ENCODE measurements around the gene RCN2. TPM values are rescaled to one million over a fixed set of nuclear protein-coding genes. Genes with fewer than 3 reads are reported as not detected.

The RCN2 gene
- total and polyA plus RNA-seq, 2 experiments from 2014 or later: 96.7 to 178 TPM

- Histone ChIP-seq H3K9me3 (ENCODE audit: low read depth) (no peaks in the 10 kb centered on the region), H3K27me3 (replicated peaks; ENCODE audit: insufficient read depth) (no peaks in the 10 kb centered on the region), H3K36me3 (ENCODE audit: low read depth) (no peaks in the 10 kb centered on the region), H3K79me2 (ENCODE audit: insufficient read depth) (no peaks in the 10 kb centered on the region), H3K9me2 (ENCODE audit: insufficient read depth) (no peaks in the 10 kb centered on the region), H3K4me3 (no peak overlapping the region), H4K20me1 (ENCODE audit: insufficient read depth) (no peaks in the 10 kb centered on the region), H3K27ac (no peak overlapping the region), H2AFZ (no peak overlapping the region), H3K4me2 (ENCODE audit: unreplicated experiment) (no peak overlapping the region), H3F3A (ENCODE audit: insufficient read depth) (no peaks in the 10 kb centered on the region), H3K9ac (no peak overlapping the region), H3K4me1 (ENCODE audit: insufficient read depth) (no peaks in the 10 kb centered on the region)
- no peak for TF ChIP-seq EZH2 (IDR thresholded peaks at IDR 0.05; ENCODE audit: insufficient read depth, poor library complexity, severe bottlenecking)
- no peak for TF ChIP-seq EZH2phosphoT487 (IDR thresholded peaks at IDR 0.05; ENCODE audit: insufficient read depth, low read depth)
- in situ Hi-C loops (cut with MboI): no loop called here
- no peak for DNase-seq
- WGBS, 2 experiments (ENCODE audit: low coverage in 1 of 2, low lambda C conversion rate in 2 of 2, missing lambda C conversion rate in 2 of 2): 75 to 76% methylated on average over 18 of the region's 18 CpGs
These were observed 47.2 kb downstream of the RCN2 start for GRCh38 chr15:76978522-76979330.

- Histone ChIP-seq H3K4me2 (ENCODE audit: unreplicated experiment) (no peak overlapping the region), H3K9me3 (ENCODE audit: low read depth) (no peaks in the 10 kb centered on the region), H3K4me3 (no peak overlapping the region), H3K27me3 (replicated peaks; ENCODE audit: insufficient read depth) (no peaks in the 10 kb centered on the region), H3F3A (ENCODE audit: insufficient read depth) (no peaks in the 10 kb centered on the region), H2AFZ (no peak overlapping the region), H3K9ac (no peak overlapping the region), H3K27ac (no peak overlapping the region), H3K4me1 (ENCODE audit: insufficient read depth) (no peaks in the 10 kb centered on the region), H3K36me3 (ENCODE audit: low read depth) (no peaks in the 10 kb centered on the region), H3K9me2 (ENCODE audit: insufficient read depth) (no peaks in the 10 kb centered on the region), H4K20me1 (ENCODE audit: insufficient read depth) (no peaks in the 10 kb centered on the region), H3K79me2 (ENCODE audit: insufficient read depth) (no peaks in the 10 kb centered on the region)
- 81 to 83% methylated on average over 23 of the region's 23 CpGs for WGBS, 2 experiments (ENCODE audit: low coverage in 1 of 2, low lambda C conversion rate in 2 of 2, missing lambda C conversion rate in 2 of 2)
- DNase-seq: no peak
- TF ChIP-seq EZH2 (IDR thresholded peaks at IDR 0.05; ENCODE audit: insufficient read depth, poor library complexity, severe bottlenecking): no peak
- TF ChIP-seq EZH2phosphoT487 (IDR thresholded peaks at IDR 0.05; ENCODE audit: insufficient read depth, low read depth): no peak
- in situ Hi-C loops (cut with MboI): no loop called here
These were observed 47.9 kb downstream of the RCN2 start for GRCh38 chr15:76979331-76979925.

GRCh38 chr15:76979996-76980520, 48.5 kb downstream of the RCN2 start:
- H3K27ac ChIP-seq: no peak overlapping the region
- no peak overlapping the region for H3K9ac ChIP-seq
- no peak for DNase-seq
- no peaks in the 10 kb centered on the region for H3K9me3 ChIP-seq (ENCODE audit: low read depth)
- no peaks in the 10 kb centered on the region for H3K79me2 ChIP-seq (ENCODE audit: insufficient read depth)
- no peak overlapping the region for H3K4me2 ChIP-seq (ENCODE audit: unreplicated experiment)
- TF ChIP-seq EZH2phosphoT487 (IDR thresholded peaks at IDR 0.05; ENCODE audit: insufficient read depth, low read depth) (no peak), EZH2 (IDR thresholded peaks at IDR 0.05; ENCODE audit: insufficient read depth, poor library complexity, severe bottlenecking) (no peak)
- no peaks in the 10 kb centered on the region for H3F3A ChIP-seq (ENCODE audit: insufficient read depth)
- no peaks in the 10 kb centered on the region for H3K27me3 ChIP-seq (replicated peaks; ENCODE audit: insufficient read depth)
- H3K4me3 ChIP-seq: no peak overlapping the region
- no peaks in the 10 kb centered on the region for H3K4me1 ChIP-seq (ENCODE audit: insufficient read depth)
- H3K36me3 ChIP-seq (ENCODE audit: low read depth): no peaks in the 10 kb centered on the region
- no peak overlapping the region for H2AFZ ChIP-seq
- H3K9me2 ChIP-seq (ENCODE audit: insufficient read depth): no peaks in the 10 kb centered on the region
- WGBS, 2 experiments (ENCODE audit: low coverage in 1 of 2, low lambda C conversion rate in 2 of 2, missing lambda C conversion rate in 2 of 2): 58% methylated on average over 7 of the region's 7 CpGs
- H4K20me1 ChIP-seq (ENCODE audit: insufficient read depth): no peaks in the 10 kb centered on the region
- in situ Hi-C loops (cut with MboI): no loop called here

GRCh38 chr15:76982356-76982755, 50.8 kb downstream of the RCN2 start:
- no peaks in the 10 kb centered on the region for H3K27me3 ChIP-seq (replicated peaks; ENCODE audit: insufficient read depth)
- H3F3A ChIP-seq (ENCODE audit: insufficient read depth): no peaks in the 10 kb centered on the region
- WGBS, 2 experiments (ENCODE audit: low coverage in 1 of 2, low lambda C conversion rate in 2 of 2, missing lambda C conversion rate in 2 of 2): 75 to 79% methylated on average over 9 of the region's 9 CpGs

More at GRCh38 chr15:76982356-76982755, 50.8 kb downstream of the RCN2 start:
- no peaks in the 10 kb centered on the region for H4K20me1 ChIP-seq (ENCODE audit: insufficient read depth)
- no peak overlapping the region for H3K4me2 ChIP-seq (ENCODE audit: unreplicated experiment)
- no peaks in the 10 kb centered on the region for H3K79me2 ChIP-seq (ENCODE audit: insufficient read depth)
- no peaks in the 10 kb centered on the region for H3K9me2 ChIP-seq (ENCODE audit: insufficient read depth)
- in situ Hi-C loops (cut with MboI): no loop called here
- no peak overlapping the region for H3K27ac ChIP-seq
- H3K4me1 ChIP-seq (ENCODE audit: insufficient read depth): no peaks in the 10 kb centered on the region
- H3K4me3 ChIP-seq: no peak overlapping the region
- no peaks in the 10 kb centered on the region for H3K9me3 ChIP-seq (ENCODE audit: low read depth)
- TF ChIP-seq EZH2phosphoT487 (IDR thresholded peaks at IDR 0.05; ENCODE audit: insufficient read depth, low read depth): no peak
- TF ChIP-seq EZH2 (IDR thresholded peaks at IDR 0.05; ENCODE audit: insufficient read depth, poor library complexity, severe bottlenecking): no peak
- no peak for DNase-seq
- no peaks in the 10 kb centered on the region for H3K36me3 ChIP-seq (ENCODE audit: low read depth)
- no peak overlapping the region for H3K9ac ChIP-seq
- no peak overlapping the region for H2AFZ ChIP-seq
